B cell (primary cell): ENCODE measurements around the gene SUCLG2. TPM values are rescaled to one million over a fixed set of nuclear protein-coding genes. Genes with fewer than 3 reads are reported as not detected.

Source experiments
- ATAC-seq: fragments of 200-7000 bp; cut with Tn5 transposase; one replicate; pipeline ENCODE4 v1.10.0; 2021; ENCODE audit warnings: low read depth, mild to moderate bottlenecking, moderate number of reproducible peaks, moderate library complexity
- CTCF ChIA-PET: fragments of 350-600 bp; sonication (Branson Sonifier 250); formaldehyde crosslinking; loops from one replicate; lab custom pipeline; 2021; ENCODE audit warnings: antibody characterized with exemption, inconsistent platforms; lab: Charles Lee
- POLR2A ChIA-PET: fragments of 350-600 bp; sonication (Branson Sonifier 250); formaldehyde crosslinking; loops from one replicate; lab custom pipeline; 2021; ENCODE audit warnings: antibody characterized with exemption; lab: Charles Lee
- DNase-seq: peaks from one replicate; pipeline ENCODE4 v3.0.0; 2013
- H2AFZ ChIP-seq: 2 replicates; pipeline ENCODE4 v1.6.1; 2012; ENCODE audit warnings: mild to moderate bottlenecking, low read depth, low read length; ENCODE audit not compliant: insufficient read depth, poor library complexity, severe bottlenecking
- H3K27ac ChIP-seq, 2 donors: 1 replicate in 1 of 2; 2 replicates in 1 of 2; pipeline ENCODE4 v1.5.1; 2012 to 2013; ENCODE audit warnings: low read length in 2 of 2, mild to moderate bottlenecking in 2 of 2, moderate library complexity in 1 of 2
- H3K27me3 ChIP-seq, 4 experiments: fragments of 200-600 bp in 1 of 4; sonication (generic) in 1 of 4; replicated peaks in 1 of 4; 1 replicate in 2 of 4; 2 replicates in 2 of 4; pipeline versions ENCODE4 v1.6.1 to v1.7.0; 2013 to 2016; ENCODE audit warnings: low read length in 3 of 4, mild to moderate bottlenecking in 2 of 4, mixed read lengths in 1 of 4, moderate library complexity in 1 of 4; ENCODE audit not compliant: insufficient read depth in 4 of 4, control insufficient read depth in 3 of 4; ENCODE audit errors: control extremely low read depth in 1 of 4
- H3K36me3 ChIP-seq, 2 experiments: replicated peaks in 1 of 2; 1 replicate in 1 of 2; 2 replicates in 1 of 2; pipeline versions ENCODE4 v1.6.1 to v1.7.1; 2013; ENCODE audit warnings: low read length in 1 of 2; ENCODE audit not compliant: insufficient read depth in 2 of 2, control insufficient read depth in 1 of 2; ENCODE audit errors: control extremely low read depth in 1 of 2, extremely low read depth in 1 of 2
- H3K4me1 ChIP-seq, 2 donors: fragments of 200-600 bp in 1 of 2; sonication (generic) in 1 of 2; 1 replicate in 1 of 2; 2 replicates in 1 of 2; pipeline versions ENCODE4 v1.5.1 to v1.6.1; 2013 to 2017; ENCODE audit warnings: low read length in 2 of 2; ENCODE audit not compliant: control insufficient read depth in 2 of 2, insufficient read depth in 2 of 2
- H3K4me2 ChIP-seq: replicated peaks from 2 replicates; pipeline ENCODE3; 2012; ENCODE audit warnings: mild to moderate bottlenecking, low read depth, low read length; ENCODE audit not compliant: poor library complexity, severe bottlenecking
- H3K4me3 ChIP-seq, 5 experiments: fragments of 200-600 bp in 1 of 5; sonication (generic) in 1 of 5; 1 replicate in 3 of 5; 2 replicates in 2 of 5; pipeline versions ENCODE4 v1.5.1 to v1.7.0; 2011 to 2016; ENCODE audit warnings: low read length in 4 of 5, mild to moderate bottlenecking in 4 of 5, low read depth in 2 of 5, control low read depth in 1 of 5, moderate library complexity in 1 of 5; ENCODE audit not compliant: insufficient read depth in 1 of 5; ENCODE audit errors: control extremely low read depth in 1 of 5, extremely low read depth in 1 of 5
- H3K79me2 ChIP-seq: fragments of 200-600 bp; sonication (generic); one replicate; pipeline ENCODE4 v1.6.0; 2016; ENCODE audit warnings: low read length; ENCODE audit not compliant: control insufficient read depth, insufficient read depth
- H3K9ac ChIP-seq: fragments of 200-600 bp; sonication (generic); 2 replicates; pipeline ENCODE4 v1.6.1; 2017; ENCODE audit warnings: mild to moderate bottlenecking, low read length, moderate library complexity
- H3K9me3 ChIP-seq, 3 donors: one replicate each; pipeline versions ENCODE4 v1.6.1 to v1.7.1; 2013; ENCODE audit warnings: low read length in 2 of 3; ENCODE audit not compliant: control insufficient read depth in 2 of 3, insufficient read depth in 1 of 3; ENCODE audit errors: control extremely low read depth in 1 of 3
- H4K20me1 ChIP-seq: 2 replicates; pipeline ENCODE4 v1.6.0; 2012; ENCODE audit warnings: mild to moderate bottlenecking, low read length; ENCODE audit not compliant: insufficient read depth, control insufficient read depth, poor library complexity, severe bottlenecking
- H3K27ac Mint-ChIP-seq: one replicate; pipeline ENCODE4 v1.8.0; 2021; ENCODE audit warnings: mixed read lengths
- H3K27me3 Mint-ChIP-seq: one replicate; pipeline ENCODE4 v1.8.0; 2021; ENCODE audit warnings: mixed read lengths
- H3K4me1 Mint-ChIP-seq: one replicate; pipeline ENCODE4 v1.8.0; 2021; ENCODE audit warnings: mixed read lengths
- H3K4me3 Mint-ChIP-seq: one replicate; pipeline ENCODE4 v1.8.0; 2021; ENCODE audit warnings: mixed read lengths
- H3K9me3 Mint-ChIP-seq: one replicate; pipeline ENCODE4 v1.8.0; 2022; ENCODE audit warnings: mixed read lengths; ENCODE audit not compliant: insufficient read depth
- CTCF ChIP-seq: fragments of 200-600 bp; IDR thresholded peaks from one replicate; pipeline ENCODE4 v1.8.0; 2022; ENCODE audit warnings: antibody characterized with exemption, mild to moderate bottlenecking
- EZH2 ChIP-seq: IDR thresholded peaks from 2 replicates; pipeline ENCODE4 v1.6.1; 2012; ENCODE audit warnings: borderline replicate concordance, low read depth, mild to moderate bottlenecking, moderate library complexity, low read length; ENCODE audit not compliant: insufficient read depth, poor library complexity, severe bottlenecking
- WGBS: methylation state at CpG from one replicate; pipeline ENCODE4 v1.1.5; 2013; ENCODE audit warnings: missing lambda C conversion rate; ENCODE audit not compliant: insufficient coverage; 5-methylcytosine and 5-hydroxymethylcytosine counted together
- intact Hi-C: fragments of 100-400 bp; cut with micrococcal nuclease; formaldehyde crosslinking; loops from one replicate; pipeline ENCODE4 v1.10.0; 2022
- polyA plus RNA-seq: library from polyadenylated mRNA; depleted of rRNA; stranded (reverse); fragments of >200 nt; gene quantifications from 2 replicates; pipeline ENCODE4 v1.2.3, GENCODE V29; 2012
- total RNA-seq, 2 donors: library from RNA; stranded (reverse); fragments of 120-200 nt in 1 of 2; gene quantifications; 1 replicate in 1 of 2; 2 replicates in 1 of 2; pipeline versions ENCODE4 v1.2.3 to v1.2.4, GENCODE V29; 2013 to 2022

SUCLG2 gene
- total and polyA plus RNA-seq, 2 donors (not counting 1 experiment from before 2014, with no cell fraction given), result 9.1 to 35.8 TPM

GRCh38 chr3:67376416-67376815 lies 278.0 kb downstream of the SUCLG2 start:
- no peak for TF ChIP-seq EZH2
- 100% methylated on average over 1 of the region's 1 CpG for WGBS
- ATAC-seq, result no peak

GRCh38 chr3:67375976-67376375 lies 278.4 kb downstream of the SUCLG2 start:
- ChIA-PET POLR2A (no interaction called here), CTCF (no interaction called here)
- intact Hi-C loops, result no loop called here
- Histone ChIP-seq H3K27me3 (no peaks in the 10 kb centered on the region), H3K9me3 (no peaks in the 10 kb centered on the region), H3K27ac (no peak overlapping the region), H3K36me3 (peaks cover 0 to 21% of the 10 kb centered on the region in 2 experiments), H4K20me1 (no peaks in the 10 kb centered on the region), H3K4me2 (no peak overlapping the region), H3K9ac (no peak overlapping the region), H3K4me3 (no peak overlapping the region), H2AFZ (no peak overlapping the region), H3K79me2 (no peaks in the 10 kb centered on the region), H3K4me1 (no peaks in the 10 kb centered on the region)
- DNase-seq (no peak), ATAC-seq (no peak)
- WGBS, result 96% methylated on average over 5 of the region's 5 CpGs
- Mint-ChIP-seq H3K4me1 (no peaks in the 10 kb centered on the region), H3K27me3 (no peaks in the 10 kb centered on the region), H3K9me3 (no peaks in the 10 kb centered on the region), H3K27ac (no peak overlapping the region), H3K4me3 (no peak overlapping the region)
- TF ChIP-seq CTCF (no peak), EZH2 (no peak)

More at GRCh38 chr3:67376416-67376815, 278.0 kb downstream of the SUCLG2 start:
- intact Hi-C loops, result no loop called here
- H3K9ac ChIP-seq, result no peak overlapping the region
- no peaks in the 10 kb centered on the region for H3K27me3 ChIP-seq
- H2AFZ ChIP-seq, result no peak overlapping the region
- no peak overlapping the region for H3K27ac ChIP-seq
- no peak for DNase-seq
- H3K36me3 ChIP-seq, result peaks cover 0 to 21% of the 10 kb centered on the region in 2 experiments
- no peaks in the 10 kb centered on the region for H3K79me2 ChIP-seq
- no peak overlapping the region for H3K27ac Mint-ChIP-seq
- no peak overlapping the region for H3K4me3 Mint-ChIP-seq
- H4K20me1 ChIP-seq, result no peaks in the 10 kb centered on the region
- H3K9me3 Mint-ChIP-seq, result no peaks in the 10 kb centered on the region
- H3K4me1 ChIP-seq, result no peaks in the 10 kb centered on the region
- H3K4me3 ChIP-seq, result no peak overlapping the region
- H3K4me2 ChIP-seq, result no peak overlapping the region
- POLR2A ChIA-PET, result no interaction called here
- H3K9me3 ChIP-seq, result no peaks in the 10 kb centered on the region
- H3K4me1 Mint-ChIP-seq, result no peaks in the 10 kb centered on the region
- no peaks in the 10 kb centered on the region for H3K27me3 Mint-ChIP-seq
- CTCF ChIA-PET, result no interaction called here
